ENCODE results near the gene CD109.

CD109 gene

GRCh38 chr6:73873081-73873480 lies 177.1 kb downstream of the CD109 start:
- no peak for DNase-seq

Data from NCI-H2227 treated with DMSO at 0.1 percent for 48 hours (cell line).